GM12878 (cell line): ENCODE measurements around the gene STXBP4. TPM values are rescaled to one million over a fixed set of nuclear protein-coding genes. Genes with fewer than 3 reads are reported as not detected.
A peak's percentile ranks its signal among the peaks of the same experiment; 100 is the strongest.

Experiments used
- ATAC-seq: fragments of 200-7000 bp; cut with Tn5 transposase; 3 replicates; pipeline ENCODE4 v1.9.1; 2020; ENCODE audit warnings: mild to moderate bottlenecking, moderate library complexity
- BruUV-seq: library from RNA; stranded (reverse); fragments of 400-500 nt; replicated peaks from 2 replicates; lab custom pipeline; 2021; lab: Mats Ljungman, UMichigan
- CTCF ChIA-PET: fragments of 300-600 bp; sonication (Branson Sonifier 250); formaldehyde crosslinking; extraction: SDS; loops from one replicate; lab custom pipeline; 2021; ENCODE audit warnings: inconsistent platforms; lab: Yijun Ruan, JAX
- POLR2A ChIA-PET: fragments of 350-600 bp; formaldehyde crosslinking; extraction: SDS; loops from one replicate; lab custom pipeline; 2021; ENCODE audit warnings: inconsistent platforms; lab: Charles Lee
- RAD21 ChIA-PET: fragments of 300-600 bp; sonication (Branson Sonifier 250); formaldehyde crosslinking; loops from one replicate; lab custom pipeline; 2023; ENCODE audit warnings: antibody characterized with exemption; ENCODE audit not compliant: unreplicated experiment; lab: Charles Lee
- SMC1A ChIA-PET: fragments of 300-600 bp; sonication (Branson Sonifier 250); formaldehyde crosslinking; loops from one replicate; lab custom pipeline; 2023; ENCODE audit not compliant: unreplicated experiment, uncharacterized antibody; lab: Charles Lee
- DNase-seq: peaks from one replicate; pipeline ENCODE4 v3.0.0-alpha.2; 2011; ENCODE audit warnings: low read depth, low spot score
- FAIRE-seq: peaks from 3 replicates; lab custom pipeline; 2011; peaks lifted over from hg19 to GRCh38; lab: Jason Lieb, UNC
- H2AFZ ChIP-seq: 2 replicates; pipeline ENCODE4 v1.6.0; 2011; ENCODE audit warnings: low read depth, low read length, control low read depth; ENCODE audit not compliant: control insufficient read depth
- H3K27ac ChIP-seq: 2 replicates; pipeline ENCODE4 v1.5.1; 2011; ENCODE audit warnings: control low read depth; ENCODE audit not compliant: control insufficient read depth, insufficient read depth
- H3K27me3 ChIP-seq, 2 experiments: replicated peaks in 1 of 2; 2 replicates each; pipeline versions ENCODE4 v1.6.0 to v1.6.1; 2011; ENCODE audit warnings: low read length in 1 of 2; ENCODE audit not compliant: control insufficient read depth in 2 of 2, insufficient read depth in 2 of 2
- H3K36me3 ChIP-seq, 2 experiments: 2 replicates each; pipeline ENCODE4 v1.5.1; 2011; ENCODE audit warnings: low read length in 1 of 2; ENCODE audit not compliant: control insufficient read depth in 2 of 2, insufficient read depth in 2 of 2
- H3K4me1 ChIP-seq: 2 replicates; pipeline ENCODE4 v1.6.1; 2011; ENCODE audit warnings: mild to moderate bottlenecking, low read length, moderate library complexity, mixed read lengths; ENCODE audit not compliant: control insufficient read depth, insufficient read depth
- H3K4me2 ChIP-seq: 2 replicates; pipeline ENCODE4 v1.6.0; 2011; ENCODE audit warnings: control low read depth; ENCODE audit not compliant: control insufficient read depth, insufficient read depth
- H3K4me3 ChIP-seq: fragments of 200-600 bp; sonication (generic); 2 replicates; pipeline ENCODE4 v1.5.1; 2016
- H3K79me2 ChIP-seq: 2 replicates; pipeline ENCODE4 v1.6.0; 2011; ENCODE audit warnings: low read length; ENCODE audit not compliant: control insufficient read depth, insufficient read depth
- H3K9ac ChIP-seq: 2 replicates; pipeline ENCODE4 v1.8.0; 2011; ENCODE audit warnings: low read length, control low read depth, mixed read lengths; ENCODE audit not compliant: control insufficient read depth, insufficient read depth
- H3K9me3 ChIP-seq: replicated peaks from 3 replicates; pipeline ENCODE4 v1.5.1; 2011; ENCODE audit warnings: mild to moderate bottlenecking, low read length; ENCODE audit not compliant: control insufficient read depth, insufficient read depth
- H4K20me1 ChIP-seq: 2 replicates; pipeline ENCODE4 v1.6.0; 2011; ENCODE audit not compliant: control insufficient read depth, insufficient read depth
- CTCF ChIP-seq, 3 experiments: IDR thresholded peaks in 2 of 3; conservative IDR thresholded peaks in 1 of 3; 2 replicates each; pipeline ENCODE4 v1.5.1; 2011; ENCODE audit warnings: low read depth in 3 of 3, low read length in 3 of 3, mild to moderate bottlenecking in 3 of 3, control low read depth in 2 of 3, moderate library complexity in 2 of 3, inconsistent platforms in 1 of 3, mixed read lengths in 1 of 3; ENCODE audit not compliant: control insufficient read depth in 2 of 3, insufficient read depth in 1 of 3; ENCODE audit errors: extremely low read depth in 1 of 3
- ELK1 ChIP-seq: IDR thresholded peaks from 2 replicates; pipeline ENCODE4 v1.6.1; 2012; ENCODE audit warnings: low read depth, low read length, improper control_type of control experiment
- WGBS: methylation state at CpG from one replicate; pipeline ENCODE4 v1.1.6; 2016; ENCODE audit warnings: low lambda C conversion rate; ENCODE audit not compliant: insufficient replicate concordance, insufficient coverage; ENCODE audit errors: missing lambda C conversion rate; 5-methylcytosine and 5-hydroxymethylcytosine counted together
- in situ Hi-C: fragments of 300-500 bp; cut with MboI; formaldehyde crosslinking; loops from 9 replicates; pipeline ENCODE4 v1.14.3; 2018; ENCODE audit warnings: mixed read lengths
- intact Hi-C: fragments of 100-400 bp; cut with micrococcal nuclease; formaldehyde crosslinking; loops from one replicate; pipeline ENCODE4 v1.14.2; 2022; ENCODE audit not compliant: unreplicated experiment
- polyA plus RNA-seq, 11 experiments: library from polyadenylated mRNA; depleted of rRNA in 4 of 11; unstranded in 6 of 11; stranded (reverse) in 5 of 11; fragments of >200 nt; fragmentation: Nextera tagmentation in 4 of 11; fragmentation: Illumina TruSeq in 1 of 11; extraction: Ambion mirVana in 4 of 11; extraction: Trizol in 1 of 11; gene quantifications; 1 replicate in 1 of 11; 2 replicates in 10 of 11; pipeline versions ENCODE4 v1.2.1 to v1.2.3, GENCODE V29; 2011 to 2016; ENCODE audit warnings: inconsistent platforms in 2 of 11, missing spikeins in 2 of 11, low read depth in 1 of 11
- total RNA-seq, 4 experiments: library from RNA; depleted of rRNA in 3 of 4; stranded (reverse); fragments of >200 nt in 3 of 4; fragmentation: Illumina TruSeq in 1 of 4; extraction: Trizol in 1 of 4; gene quantifications; 2 replicates each; pipeline versions ENCODE4 v1.2.1 to v1.2.3, GENCODE V29; 2013 to 2021

Gene STXBP4
- total and polyA plus RNA-seq, 10 of the 15 experiments (the other 5 are each of a cell fraction or from before 2014, with no cell fraction given) = 4.3 to 11.0 (median 6.7) TPM

GRCh38 chr17:55177159-55177854 lies 208.7 kb downstream of the STXBP4 start:
- no peak overlapping the region for H3K27ac ChIP-seq
- no peaks in the 10 kb centered on the region for H3K36me3 ChIP-seq
- H3K79me2 ChIP-seq = no peaks in the 10 kb centered on the region
- FAIRE-seq = no peak
- no peak for ATAC-seq
- CTCF ChIA-PET = interaction anchor here (0.5 to 1.0 kb wide), 2 partner anchors 8 to 27 kb away, joined by 3 read pairs; no protein-coding TSS in a partner anchor
- no peak overlapping the region for H3K4me2 ChIP-seq
- RAD21 ChIA-PET = no interaction called here
- no peaks in the 10 kb centered on the region for H3K27me3 ChIP-seq
- H3K9ac ChIP-seq = no peak overlapping the region
- TF ChIP-seq CTCF (IDR thresholded peaks at IDR 0.05 in 2 of 3, conservative IDR thresholded peaks at IDR 0.05 in 1 of 3; ENCODE audit: control insufficient read depth in 2 of 3, extremely low read depth in 1 of 3, insufficient read depth in 1 of 3, low read depth in 3 of 3, low read length in 3 of 3) (peak in 1 of 3 experiments; percentile 8; a peak in 1 of 6 replicates), ELK1 (no peak)
- no peak overlapping the region for H3K4me3 ChIP-seq
- H2AFZ ChIP-seq = no peak overlapping the region
- no peak for DNase-seq
- intact Hi-C loops = no loop called here
- BruUV-seq = no TSS peak
- SMC1A ChIA-PET = interaction anchor here (0.9 to 1.3 kb wide), 2 partner anchors 9 to 171 kb away, joined by 3 read pairs; no protein-coding TSS in a partner anchor
- in situ Hi-C loops = no loop called here
- 78% methylated on average over 3 of the region's 3 CpGs for WGBS
- POLR2A ChIA-PET = no interaction called here
- H3K4me1 ChIP-seq = peaks cover 4% of the 10 kb centered on the region; the same call in 1 of the 2 replicates
- H3K9me3 ChIP-seq = no peaks in the 10 kb centered on the region; the same call in 2 of the 3 replicates
- H4K20me1 ChIP-seq = no peaks in the 10 kb centered on the region
